ENCODE results near the gene EIF2S2.

Gene EIF2S2

DNA sequence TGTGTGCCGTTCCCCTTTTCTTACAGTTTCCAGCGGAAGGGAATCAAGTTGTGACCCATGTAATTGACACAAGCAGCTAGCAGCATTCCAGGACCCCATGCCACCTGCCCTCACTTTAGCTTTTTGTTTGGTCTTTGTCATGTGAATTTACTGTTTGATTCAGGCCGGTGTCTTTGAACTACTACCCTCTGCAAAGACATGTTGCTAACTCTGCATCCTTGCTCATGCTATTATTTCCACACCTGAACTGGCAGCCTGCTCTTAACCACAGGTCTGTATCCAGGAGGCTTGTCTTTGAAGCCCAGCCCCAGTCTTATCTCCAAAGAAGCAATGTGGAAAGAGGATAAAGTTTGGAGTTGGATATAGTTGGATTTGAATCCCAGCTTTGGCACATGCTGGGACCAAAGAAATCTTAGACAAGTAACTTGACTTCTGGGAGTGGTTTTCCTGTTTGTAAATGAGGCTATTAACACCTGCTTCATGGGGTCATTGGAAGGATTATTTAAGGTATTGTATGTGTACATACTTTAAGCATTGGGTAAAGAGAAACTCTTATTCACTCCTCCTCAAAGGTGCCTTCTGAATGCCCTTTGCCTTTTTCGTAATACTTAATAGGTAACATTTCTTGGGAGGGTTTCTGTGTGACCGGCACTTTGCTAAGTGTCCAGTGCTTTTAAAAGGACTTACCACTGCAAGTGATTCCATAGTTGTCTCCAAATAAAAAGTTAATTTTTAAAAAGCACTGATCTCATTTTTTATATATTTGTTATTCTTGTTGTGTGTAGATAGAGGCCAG, 65.9 kb downstream of the EIF2S2 start:
- H3K4me2 ChIP-seq (ENCODE audit: low read depth, low read length, poor library complexity, severe bottlenecking), result no peak overlapping the region

DNA sequence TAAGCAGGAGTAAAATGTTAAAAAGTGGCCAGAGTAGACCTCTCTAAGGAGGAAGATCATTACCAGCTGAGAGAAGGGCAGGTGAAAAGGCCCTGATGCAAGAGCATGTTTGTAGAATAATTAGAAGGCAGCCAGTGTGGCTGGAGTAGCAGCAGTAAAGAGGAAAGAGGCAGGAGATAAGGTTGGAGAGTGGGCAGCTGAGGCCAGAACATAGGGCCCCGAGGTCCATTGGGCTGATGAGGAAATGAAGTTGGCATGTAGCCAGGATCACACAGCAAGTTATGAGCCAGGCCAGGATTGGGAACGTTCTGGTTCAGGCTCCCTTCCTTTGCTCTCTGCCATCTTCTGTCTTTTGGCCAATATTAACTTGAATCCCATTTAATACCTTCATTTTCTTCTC, 66.7 kb downstream of the EIF2S2 start:
- Histone ChIP-seq H2AFZ (ENCODE audit: low read depth, low read length, severe bottlenecking) (no peak overlapping the region), H3K4me2 (ENCODE audit: low read depth, low read length, poor library complexity, severe bottlenecking) (no peak overlapping the region), H3K9ac (ENCODE audit: low read length) (no peak overlapping the region), H3K27me3 (ENCODE audit: low read length) (no peaks in the 10 kb centered on the region), H3K9me3 (ENCODE audit: insufficient read depth, low read length) (no peaks in the 10 kb centered on the region), H3K27ac (ENCODE audit: low read depth, low read length) (no peak overlapping the region), H3F3A (ENCODE audit: insufficient read depth) (no peaks in the 10 kb centered on the region), H4K20me1 (ENCODE audit: low read depth, low read length) (peaks cover 8% of the 10 kb centered on the region; the same call in 1 of the 2 replicates), H3K79me2 (ENCODE audit: insufficient read depth, low read length) (peaks cover 99% of the 10 kb centered on the region), H3K4me3 (ENCODE audit: insufficient read depth, low read length, poor library complexity, severe bottlenecking) (no peak overlapping the region), H3K9me2 (replicated peaks; ENCODE audit: insufficient read depth, low read length) (no peaks in the 10 kb centered on the region), H3K36me3 (ENCODE audit: low read length) (0 out of 2 replicates have a peak, but pooled peaks cover 2% of the 10 kb centered on the region)
- TF ChIP-seq EZH2phosphoT487 (conservative IDR thresholded peaks at IDR 0.05; ENCODE audit: low read length), result no peak

More for the DNA sequence above, 65.9 kb downstream of the EIF2S2 start:
- 0 out of 2 replicates have a peak, but pooled peaks cover 2% of the 10 kb centered on the region for H3K36me3 ChIP-seq (ENCODE audit: low read length)
- no peak overlapping the region for H3K9ac ChIP-seq (ENCODE audit: low read length)
- peaks cover 8% of the 10 kb centered on the region; the same call in 1 of the 2 replicates for H4K20me1 ChIP-seq (ENCODE audit: low read depth, low read length)
- no peaks in the 10 kb centered on the region for H3F3A ChIP-seq (ENCODE audit: insufficient read depth)
- H2AFZ ChIP-seq (ENCODE audit: low read depth, low read length, severe bottlenecking), result no peak overlapping the region
- no peaks in the 10 kb centered on the region for H3K27me3 ChIP-seq (ENCODE audit: low read length)
- no peaks in the 10 kb centered on the region for H3K9me2 ChIP-seq (replicated peaks; ENCODE audit: insufficient read depth, low read length)
- TF ChIP-seq, protein P1, sequence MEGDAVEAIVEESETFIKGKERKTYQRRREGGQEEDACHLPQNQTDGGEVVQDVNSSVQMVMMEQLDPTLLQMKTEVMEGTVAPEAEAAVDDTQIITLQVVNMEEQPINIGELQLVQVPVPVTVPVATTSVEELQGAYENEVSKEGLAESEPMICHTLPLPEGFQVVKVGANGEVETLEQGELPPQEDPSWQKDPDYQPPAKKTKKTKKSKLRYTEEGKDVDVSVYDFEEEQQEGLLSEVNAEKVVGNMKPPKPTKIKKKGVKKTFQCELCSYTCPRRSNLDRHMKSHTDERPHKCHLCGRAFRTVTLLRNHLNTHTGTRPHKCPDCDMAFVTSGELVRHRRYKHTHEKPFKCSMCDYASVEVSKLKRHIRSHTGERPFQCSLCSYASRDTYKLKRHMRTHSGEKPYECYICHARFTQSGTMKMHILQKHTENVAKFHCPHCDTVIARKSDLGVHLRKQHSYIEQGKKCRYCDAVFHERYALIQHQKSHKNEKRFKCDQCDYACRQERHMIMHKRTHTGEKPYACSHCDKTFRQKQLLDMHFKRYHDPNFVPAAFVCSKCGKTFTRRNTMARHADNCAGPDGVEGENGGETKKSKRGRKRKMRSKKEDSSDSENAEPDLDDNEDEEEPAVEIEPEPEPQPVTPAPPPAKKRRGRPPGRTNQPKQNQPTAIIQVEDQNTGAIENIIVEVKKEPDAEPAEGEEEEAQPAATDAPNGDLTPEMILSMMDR (IDR thresholded peaks at IDR 0.05; ENCODE audit: insufficient read depth, low read length, poor library complexity, severe bottlenecking), result no peak
- no peak for TF ChIP-seq EZH2phosphoT487 (conservative IDR thresholded peaks at IDR 0.05; ENCODE audit: low read length)
- no peak overlapping the region for H3K4me3 ChIP-seq (ENCODE audit: insufficient read depth, low read length, poor library complexity, severe bottlenecking)
- H3K79me2 ChIP-seq (ENCODE audit: insufficient read depth, low read length), result peaks cover 99% of the 10 kb centered on the region
- no peak overlapping the region for H3K27ac ChIP-seq (ENCODE audit: low read depth, low read length)
- H3K9me3 ChIP-seq (ENCODE audit: insufficient read depth, low read length), result no peaks in the 10 kb centered on the region

DNA sequence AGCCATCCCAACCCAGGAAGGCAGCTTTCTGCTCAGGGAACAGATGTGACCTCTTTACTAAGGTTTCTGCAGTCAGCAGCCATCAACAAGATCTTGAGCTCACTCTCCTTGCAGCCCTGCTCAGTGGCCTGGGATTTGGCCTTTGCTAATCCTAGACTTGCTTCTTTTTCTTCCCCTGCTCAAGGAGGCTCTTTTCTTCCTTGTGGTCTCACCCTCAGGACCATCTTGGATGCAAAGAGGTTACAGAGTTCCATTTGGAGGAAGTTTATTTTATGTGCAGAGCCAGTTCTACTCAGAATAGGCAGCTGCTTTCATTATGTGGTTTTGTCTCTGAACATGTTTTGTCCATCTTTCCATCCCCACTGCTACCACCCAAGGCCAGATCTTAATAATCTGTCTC, 69.0 kb downstream of the EIF2S2 start:
- TF ChIP-seq, protein P1 (IDR thresholded peaks at IDR 0.05; ENCODE audit: insufficient read depth, low read length, poor library complexity, severe bottlenecking), result no peak
- TF ChIP-seq EZH2phosphoT487 (conservative IDR thresholded peaks at IDR 0.05; ENCODE audit: low read length), result no peak
- no peak overlapping the region for H2AFZ ChIP-seq (ENCODE audit: low read depth, low read length, severe bottlenecking)
- H3K27ac ChIP-seq (ENCODE audit: low read depth, low read length), result no peak overlapping the region
- peaks cover 100% of the 10 kb centered on the region for H3K79me2 ChIP-seq (ENCODE audit: insufficient read depth, low read length)
- H3K9me2 ChIP-seq (replicated peaks; ENCODE audit: insufficient read depth, low read length), result no peaks in the 10 kb centered on the region
- no peaks in the 10 kb centered on the region for H3K27me3 ChIP-seq (ENCODE audit: low read length)
- H3K9ac ChIP-seq (ENCODE audit: low read length), result no peak overlapping the region
- no peak overlapping the region for H3K4me2 ChIP-seq (ENCODE audit: low read depth, low read length, poor library complexity, severe bottlenecking)
- no peak overlapping the region for H3K4me3 ChIP-seq (ENCODE audit: insufficient read depth, low read length, poor library complexity, severe bottlenecking)
- H3K9me3 ChIP-seq (ENCODE audit: insufficient read depth, low read length), result no peaks in the 10 kb centered on the region
- H4K20me1 ChIP-seq (ENCODE audit: low read depth, low read length), result peaks cover 14% of the 10 kb centered on the region; the same call in 1 of the 2 replicates
- H3K36me3 ChIP-seq (ENCODE audit: low read length), result 0 out of 2 replicates have a peak, but pooled peaks cover 2% of the 10 kb centered on the region
- H3F3A ChIP-seq (ENCODE audit: insufficient read depth), result no peaks in the 10 kb centered on the region

DNA sequence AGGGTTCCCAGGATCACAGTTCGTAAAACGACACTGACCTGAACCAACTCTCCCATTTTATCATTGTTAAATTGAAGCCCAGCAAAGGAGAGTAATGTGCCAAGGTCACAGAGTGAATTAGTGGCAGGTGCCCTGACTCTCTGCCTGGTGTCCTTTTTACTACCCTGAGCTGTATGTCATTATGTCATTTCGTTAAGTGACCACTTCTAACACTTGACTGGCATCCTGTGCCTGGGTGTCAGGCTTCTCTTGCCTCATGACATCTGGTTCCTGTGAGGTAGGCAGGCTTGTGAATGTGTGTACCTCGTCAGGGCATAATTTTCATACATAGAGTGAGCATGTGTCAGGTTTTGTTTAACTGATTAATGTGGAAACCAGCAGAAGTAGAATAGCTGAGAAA, 69.8 kb downstream of the EIF2S2 start:
- Histone ChIP-seq H3F3A (ENCODE audit: insufficient read depth) (no peaks in the 10 kb centered on the region), H3K4me2 (ENCODE audit: low read depth, low read length, poor library complexity, severe bottlenecking) (no peak overlapping the region), H3K79me2 (ENCODE audit: insufficient read depth, low read length) (peaks cover 100% of the 10 kb centered on the region), H3K9me2 (replicated peaks; ENCODE audit: insufficient read depth, low read length) (no peaks in the 10 kb centered on the region), H3K27ac (ENCODE audit: low read depth, low read length) (no peak overlapping the region), H3K9ac (ENCODE audit: low read length) (no peak overlapping the region), H3K36me3 (ENCODE audit: low read length) (0 out of 2 replicates have a peak, but pooled peaks cover 2% of the 10 kb centered on the region), H4K20me1 (ENCODE audit: low read depth, low read length) (peaks cover 14% of the 10 kb centered on the region; the same call in 1 of the 2 replicates), H3K9me3 (ENCODE audit: insufficient read depth, low read length) (no peaks in the 10 kb centered on the region), H2AFZ (ENCODE audit: low read depth, low read length, severe bottlenecking) (no peak overlapping the region), H3K27me3 (ENCODE audit: low read length) (no peaks in the 10 kb centered on the region), H3K4me3 (ENCODE audit: insufficient read depth, low read length, poor library complexity, severe bottlenecking) (no peak overlapping the region)
- TF ChIP-seq, protein P1 (IDR thresholded peaks at IDR 0.05; ENCODE audit: insufficient read depth, low read length, poor library complexity, severe bottlenecking), result no peak
- TF ChIP-seq EZH2phosphoT487 (conservative IDR thresholded peaks at IDR 0.05; ENCODE audit: low read length), result no peak

All from SU-DHL-6 (cell line).